Measurements from ENCODE around the gene DNAJC21. TPM values are rescaled to one million over a fixed set of nuclear protein-coding genes. Genes with fewer than 3 reads are reported as not detected.

DNAJC21 gene
- total RNA-seq, 2 experiments from 2014 or later: 59.6 to 61.7 TPM

- ChIA-PET CTCF (interaction anchor here (0.7 to 1.4 kb wide), 3 partner anchors 13 to 1010 kb away, joined by 3 to 4 read pairs (median 4); no protein-coding TSS in a partner anchor), POLR2A (interaction anchor here (1.2 to 5.1 kb wide), 2 partner anchors 10 to 13 kb away, joined by 3 to 73 read pairs; partner anchors contain the start of gene DNAJC21)
These were observed 12.8 kb upstream of the DNAJC21 start for GRCh38 chr5:34916518-34916917.

GRCh38 chr5:34918025-34918424 lies 11.3 kb upstream of the DNAJC21 start:
- ChIA-PET POLR2A (interaction anchor here (5.1 kb wide), 1 partner anchor 12 kb away, joined by 73 read pairs; the partner anchor contains the start of gene DNAJC21), CTCF (interaction anchor here (0.6 to 1.4 kb wide), 2 partner anchors 10 to 12 kb away, joined by 4 read pairs; no protein-coding TSS in a partner anchor)

GRCh38 chr5:34919077-34919476 lies 10.3 kb upstream of the DNAJC21 start:
- ChIA-PET POLR2A (no interaction called here), CTCF (interaction anchor here (0.7 kb wide), 2 partner anchors 412 to 1734 kb away, joined by 3 to 4 read pairs; no protein-coding TSS in a partner anchor)

GRCh38 chr5:34923256-34923655 lies 6.1 kb upstream of the DNAJC21 start:
- POLR2A ChIA-PET: interaction anchor here (1.2 kb wide), 1 partner anchor 8 kb away, joined by 6 read pairs; the partner anchor contains the start of genes BRIX1 and RAD1

GRCh38 chr5:34923694-34924461 lies 5.5 kb upstream of the DNAJC21 start:
- CTCF ChIA-PET: interaction anchor here (0.8 to 1.1 kb wide), 2 partner anchors 9 to 86 kb away, joined by 3 read pairs; partner anchors contain the start of genes BRIX1 and RAD1
- POLR2A ChIA-PET: interaction anchor here (0.6 to 1.2 kb wide), 2 partner anchors 8 to 28 kb away, joined by 3 to 6 read pairs; partner anchors contain the start of genes BRIX1 and RAD1

More at GRCh38 chr5:34923256-34923655, 6.1 kb upstream of the DNAJC21 start:
- CTCF ChIA-PET: interaction anchor here (1.1 kb wide), 1 partner anchor 85 kb away, joined by 3 read pairs; no protein-coding TSS in a partner anchor

GRCh38 chr5:34924462-34924765 lies 4.9 kb upstream of the DNAJC21 start:
- POLR2A ChIA-PET: interaction anchor here (0.6 to 1.2 kb wide), 2 partner anchors 9 to 27 kb away, joined by 3 to 6 read pairs; partner anchors contain the start of genes BRIX1 and RAD1
- CTCF ChIA-PET: interaction anchor here (0.8 kb wide), 1 partner anchor 9 kb away, joined by 3 read pairs; the partner anchor contains the start of genes BRIX1 and RAD1

GRCh38 chr5:34926318-34926888 lies 3.0 kb upstream of the DNAJC21 start:
- POLR2A ChIA-PET: interaction anchor here (1.1 kb wide), 1 partner anchor 11 kb away, joined by 3 read pairs; the partner anchor contains the start of genes BRIX1 and RAD1

GRCh38 chr5:34927785-34928184 lies 1.6 kb upstream of the DNAJC21 start:
- POLR2A ChIA-PET: interaction anchor here (4.2 kb wide), 1 partner anchor 12 kb away, joined by 73 read pairs; the partner anchor contains the start of genes BRIX1 and RAD1

More at GRCh38 chr5:34926318-34926888, 3.0 kb upstream of the DNAJC21 start:
- CTCF ChIA-PET: no interaction called here

GRCh38 chr5:34928267-34928666 lies 1.1 kb upstream of the DNAJC21 start:
- POLR2A ChIA-PET: interaction anchor here (4.2 kb wide), 1 partner anchor 12 kb away, joined by 73 read pairs; the partner anchor contains the start of genes BRIX1 and RAD1
- CTCF ChIA-PET: interaction anchor here (1.9 kb wide), 1 partner anchor 13 kb away, joined by 15 read pairs; the partner anchor contains the start of genes BRIX1 and RAD1

More at GRCh38 chr5:34927785-34928184, 1.6 kb upstream of the DNAJC21 start:
- CTCF ChIA-PET: no interaction called here

- ChIA-PET POLR2A (interaction anchor here (0.5 to 4.2 kb wide), 5 partner anchors 11 to 1222 kb away, joined by 3 to 73 read pairs (median 4); partner anchors contain the start of genes BRIX1, LMBRD2, RAD1 and SKP2), CTCF (interaction anchor here (0.8 to 1.9 kb wide), 3 partner anchors 9 to 15 kb away, joined by 3 to 15 read pairs (median 4); partner anchors contain the start of genes BRIX1 and RAD1)
These were observed 532 bp downstream of the DNAJC21 start for GRCh38 chr5:34929720-34930461.

GRCh38 chr5:34930462-34930844 lies 1.1 kb downstream of the DNAJC21 start:
- ChIA-PET CTCF (interaction anchor here (0.8 to 1.0 kb wide), 2 partner anchors 8 to 13 kb away, joined by 3 to 4 read pairs; no protein-coding TSS in a partner anchor), POLR2A (interaction anchor here (0.8 to 4.2 kb wide), 2 partner anchors 14 to 18 kb away, joined by 3 to 73 read pairs; partner anchors contain the start of genes BRIX1 and RAD1)

GRCh38 chr5:34930870-34931269 lies 1.5 kb downstream of the DNAJC21 start:
- POLR2A ChIA-PET: interaction anchor here (4.2 kb wide), 1 partner anchor 15 kb away, joined by 73 read pairs; the partner anchor contains the start of genes BRIX1 and RAD1
- CTCF ChIA-PET: no interaction called here

GRCh38 chr5:34932947-34933346 lies 3.6 kb downstream of the DNAJC21 start:
- CTCF ChIA-PET: interaction anchor here (1.1 kb wide), 1 partner anchor 18 kb away, joined by 4 read pairs; the partner anchor contains the start of gene RAD1
- POLR2A ChIA-PET: no interaction called here

- CTCF ChIA-PET: interaction anchor here (0.7 kb wide), 1 partner anchor 43 kb away, joined by 4 read pairs; no protein-coding TSS in a partner anchor
- POLR2A ChIA-PET: no interaction called here
These were observed 12.6 kb downstream of the DNAJC21 start for GRCh38 chr5:34941936-34942335.

- POLR2A ChIA-PET: no interaction called here
These were observed 14.7 kb downstream of the DNAJC21 start for GRCh38 chr5:34944044-34944443.

GRCh38 chr5:34944460-34945047 lies 15.2 kb downstream of the DNAJC21 start:
- POLR2A ChIA-PET: no interaction called here

More at GRCh38 chr5:34944044-34944443, 14.7 kb downstream of the DNAJC21 start:
- CTCF ChIA-PET: no interaction called here

GRCh38 chr5:34957321-34957720 lies 28.0 kb downstream of the DNAJC21 start:
- CTCF ChIA-PET: no interaction called here
- POLR2A ChIA-PET: no interaction called here

More at GRCh38 chr5:34944460-34945047, 15.2 kb downstream of the DNAJC21 start:
- CTCF ChIA-PET: no interaction called here
